Ascending aorta (tissue), 2 donors: Measurements from ENCODE around the gene BORCS6. TPM values are rescaled to one million over a fixed set of nuclear protein-coding genes. Genes with fewer than 3 reads are reported as not detected.
"Not testable (repeated sequence)": the region's sequence is repeated elsewhere in the genome, so short reads cannot be mapped to it uniquely, and the experiment has no call there.

Experiments used
- DNase-seq, 2 donors: peaks; one replicate each; pipeline ENCODE4 v3.0.0-alpha.2; 2019; ENCODE audit warnings: low spot score in 2 of 2
- H3K27ac ChIP-seq, 2 donors: fragments of 200-600 bp; sonication (generic); one replicate each; pipeline ENCODE4 v1.5.1; 2016 to 2017; ENCODE audit warnings: mild to moderate bottlenecking in 1 of 2
- H3K27me3 ChIP-seq: fragments of 200-600 bp; sonication (generic); one replicate; pipeline ENCODE4 v1.5.1; 2017
- H3K36me3 ChIP-seq, 2 donors: fragments of 200-600 bp; sonication (generic); one replicate each; pipeline ENCODE4 v1.5.1; 2016
- H3K4me1 ChIP-seq, 2 donors: fragments of 200-600 bp; sonication (generic); one replicate each; pipeline ENCODE4 v1.5.1; 2016 to 2017; ENCODE audit warnings: mild to moderate bottlenecking in 1 of 2
- H3K4me3 ChIP-seq, 2 donors: fragments of 200-600 bp; sonication (generic); one replicate each; pipeline ENCODE4 v1.5.1; 2016 to 2017; ENCODE audit warnings: mild to moderate bottlenecking in 1 of 2
- H3K9me3 ChIP-seq, 2 donors: fragments of 200-600 bp; sonication (generic); one replicate each; pipeline ENCODE4 v1.5.1; 2016
- intact Hi-C: fragments of 100-400 bp; cut with DNase I; formaldehyde crosslinking; loops from one replicate; pipeline ENCODE4 v1.15.1; 2023
- total RNA-seq: library from RNA; depleted of rRNA; stranded (reverse); fragments of >200 nt; gene quantifications from one replicate; pipeline ENCODE4 v1.1.0, GENCODE V29; 2016
- TF ChIP-seq, protein P1 (sequence below), 3 experiments: fragments of 200-600 bp in 2 of 3; fragments of 450-650 bp in 1 of 3; sonication (generic) in 2 of 3; IDR thresholded peaks; one replicate each; pipeline ENCODE4 v1.5.1; 2016 to 2019; ENCODE audit warnings: antibody characterized with exemption in 3 of 3, mild to moderate bottlenecking in 1 of 3, moderate library complexity in 1 of 3

BORCS6 gene
- total RNA-seq, 1 donor from 2014 or later: 29.5 TPM

- H3K27ac ChIP-seq: peak overlapping the region; percentile 78 to 89
- no peaks in the 10 kb centered on the region for H3K36me3 ChIP-seq
- TF ChIP-seq, protein P1, sequence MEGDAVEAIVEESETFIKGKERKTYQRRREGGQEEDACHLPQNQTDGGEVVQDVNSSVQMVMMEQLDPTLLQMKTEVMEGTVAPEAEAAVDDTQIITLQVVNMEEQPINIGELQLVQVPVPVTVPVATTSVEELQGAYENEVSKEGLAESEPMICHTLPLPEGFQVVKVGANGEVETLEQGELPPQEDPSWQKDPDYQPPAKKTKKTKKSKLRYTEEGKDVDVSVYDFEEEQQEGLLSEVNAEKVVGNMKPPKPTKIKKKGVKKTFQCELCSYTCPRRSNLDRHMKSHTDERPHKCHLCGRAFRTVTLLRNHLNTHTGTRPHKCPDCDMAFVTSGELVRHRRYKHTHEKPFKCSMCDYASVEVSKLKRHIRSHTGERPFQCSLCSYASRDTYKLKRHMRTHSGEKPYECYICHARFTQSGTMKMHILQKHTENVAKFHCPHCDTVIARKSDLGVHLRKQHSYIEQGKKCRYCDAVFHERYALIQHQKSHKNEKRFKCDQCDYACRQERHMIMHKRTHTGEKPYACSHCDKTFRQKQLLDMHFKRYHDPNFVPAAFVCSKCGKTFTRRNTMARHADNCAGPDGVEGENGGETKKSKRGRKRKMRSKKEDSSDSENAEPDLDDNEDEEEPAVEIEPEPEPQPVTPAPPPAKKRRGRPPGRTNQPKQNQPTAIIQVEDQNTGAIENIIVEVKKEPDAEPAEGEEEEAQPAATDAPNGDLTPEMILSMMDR (IDR thresholded peaks at IDR 0.05): no peak
- no peaks in the 10 kb centered on the region for H3K9me3 ChIP-seq
- intact Hi-C loops: loop anchor here (5.0 to 10.0 kb wide), 2 partner anchors 49 to 588 kb away; partner anchors contain the start of gene MPDU1
- H3K4me1 ChIP-seq: peaks cover 0 to 17% of the 10 kb centered on the region in 2 donors
- DNase-seq: peak in 1 of 2 donors; percentile 93
- H3K4me3 ChIP-seq: peak overlapping the region; percentile 50 to 58
- no peaks in the 10 kb centered on the region for H3K27me3 ChIP-seq
Measured at GRCh38 chr17:8173056-8173870, 16.7 kb downstream of the BORCS6 start.

DNA sequence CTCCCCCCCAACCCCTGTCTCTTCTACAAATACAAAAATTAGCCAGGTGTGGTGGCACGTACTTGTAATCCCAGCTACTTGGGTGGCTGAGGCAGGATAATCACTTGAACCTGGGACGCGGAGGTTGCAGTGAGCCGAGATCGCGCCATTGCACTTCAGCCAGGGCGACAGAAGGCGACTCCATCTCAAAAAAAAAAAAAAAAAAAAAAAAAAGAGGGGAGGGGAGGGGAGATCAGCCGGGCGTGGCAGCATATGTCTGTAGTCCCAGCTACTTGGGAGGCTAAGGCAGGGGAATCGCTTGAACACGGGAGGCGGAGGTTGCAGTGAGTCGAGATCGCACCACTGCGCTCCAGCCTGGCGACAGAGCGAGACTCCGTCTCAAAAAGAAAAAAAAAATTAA is 19.8 kb downstream of the BORCS6 start:
- not testable (repeated sequence) for H3K27ac ChIP-seq, H3K4me1 ChIP-seq, DNase-seq, H3K9me3 ChIP-seq, H3K4me3 ChIP-seq, H3K36me3 ChIP-seq, H3K27me3 ChIP-seq
- intact Hi-C loops: loop anchor here (5.0 to 10.0 kb wide), 2 partner anchors 52 to 585 kb away; partner anchors contain the start of gene MPDU1

DNA sequence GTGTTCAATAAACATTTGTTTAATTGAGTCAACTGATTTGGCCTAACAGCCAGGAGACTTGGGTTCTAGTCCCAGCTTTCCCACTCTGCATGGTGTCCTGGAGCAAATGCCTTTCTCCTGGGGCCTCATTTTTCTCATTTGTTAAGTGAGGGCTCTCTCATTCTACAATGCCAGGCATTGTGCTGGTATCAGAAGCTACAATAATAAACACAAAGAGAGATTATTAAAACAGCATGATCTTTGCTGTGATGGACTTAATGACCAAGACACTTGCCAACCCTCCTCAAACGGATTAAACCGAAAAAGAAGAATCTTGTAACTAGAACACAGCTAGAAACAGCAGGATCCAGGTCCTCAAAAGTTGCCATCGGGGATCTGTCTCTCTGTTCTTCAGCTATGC is 22.5 kb downstream of the BORCS6 start:
- no peak overlapping the region for H3K27ac ChIP-seq
- no peak overlapping the region for H3K4me3 ChIP-seq
- TF ChIP-seq, protein P1 (IDR thresholded peaks at IDR 0.05): no peak
- intact Hi-C loops: no loop called here
- H3K27me3 ChIP-seq: no peaks in the 10 kb centered on the region
- peaks cover 6 to 11% of the 10 kb centered on the region in 2 donors for H3K4me1 ChIP-seq
- no peak for DNase-seq
- H3K36me3 ChIP-seq: no peaks in the 10 kb centered on the region
- no peaks in the 10 kb centered on the region for H3K9me3 ChIP-seq

DNA sequence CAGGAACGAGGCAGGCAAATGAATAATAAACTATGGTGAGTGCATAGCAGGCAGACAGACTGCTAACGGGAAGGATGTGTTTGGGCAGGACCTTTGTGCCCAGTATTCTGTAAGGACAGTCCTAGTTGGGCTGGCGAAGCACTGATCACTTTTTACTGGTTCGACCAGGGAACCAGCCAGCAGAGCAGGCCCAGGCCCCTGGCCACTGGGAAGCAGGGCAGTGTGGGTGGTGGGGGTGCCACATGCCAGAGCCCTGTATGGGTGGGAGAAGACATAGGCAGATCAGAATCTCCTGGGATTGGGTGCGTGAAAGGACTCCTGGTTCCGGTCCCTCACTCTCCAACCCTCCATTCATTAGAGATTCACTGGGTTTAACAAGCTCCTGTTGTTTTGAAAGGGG is 23.2 kb downstream of the BORCS6 start:
- Histone ChIP-seq H3K4me1 (peaks cover 12 to 13% of the 10 kb centered on the region in 2 donors), H3K4me3 (no peak overlapping the region), H3K27me3 (no peaks in the 10 kb centered on the region), H3K9me3 (no peaks in the 10 kb centered on the region), H3K36me3 (no peaks in the 10 kb centered on the region), H3K27ac (no peak overlapping the region)
- TF ChIP-seq, protein P1 (IDR thresholded peaks at IDR 0.05): no peak
- intact Hi-C loops: no loop called here
- DNase-seq: no peak

- Histone ChIP-seq H3K27ac (peak overlapping the region; percentile 99 to 100), H3K4me3 (no peak overlapping the region), H3K4me1 (peaks cover 21 to 27% of the 10 kb centered on the region in 2 donors), H3K27me3 (no peaks in the 10 kb centered on the region), H3K36me3 (peaks cover 10 to 13% of the 10 kb centered on the region in 2 donors), H3K9me3 (no peaks in the 10 kb centered on the region)
- DNase-seq: no peak
- TF ChIP-seq, protein P1 (IDR thresholded peaks at IDR 0.05): no peak
- intact Hi-C loops: no loop called here
Measured at GRCh38 chr17:8164815-8165131, 25.2 kb downstream of the BORCS6 start.
